OCI-LY3 (cell line): ENCODE results near the gene MCM8.

Experiments
- CTCF ChIP-seq: fragments of 200-600, 300-600 bp; sonication (generic); IDR thresholded peaks from 2 replicates; pipeline ENCODE4 v1.5.1; 2014; ENCODE audit warnings: antibody characterized with exemption, low read length, low read depth
- EZH2phosphoT487 ChIP-seq: fragments of 200-600 bp; shearing (Covaris generic); IDR thresholded peaks from 2 replicates; pipeline ENCODE4 v1.6.1; 2018; ENCODE audit warnings: antibody characterized with exemption, mixed run types, low read depth

- TF ChIP-seq CTCF = no peak
- TF ChIP-seq EZH2phosphoT487 = no peak
Measured at GRCh38 chr20:6007094-6007528, 56.7 kb downstream of the MCM8 start.
